Suprapubic skin (tissue), 3 donors: Measurements from ENCODE around the gene BRAT1.

ENCODE experiments used
- CTCF ChIP-seq, 2 donors: fragments of 200-600 bp in 1 of 2; fragments of 450-650 bp in 1 of 2; sonication (generic) in 1 of 2; IDR thresholded peaks; one replicate each; pipeline ENCODE4 v1.5.1; 2016 to 2019; ENCODE audit warnings: antibody characterized with exemption in 2 of 2, mild to moderate bottlenecking in 1 of 2, moderate library complexity in 1 of 2
- EP300 ChIP-seq: sonication (generic); formaldehyde crosslinking; IDR thresholded peaks from one replicate; pipeline ENCODE4 v1.6.1; 2017; ENCODE audit warnings: antibody characterized with exemption
- POLR2A ChIP-seq, 2 donors: fragments of 450-650 bp; IDR thresholded peaks; one replicate each; pipeline ENCODE4 v1.6.1; 2017; ENCODE audit warnings: antibody characterized with exemption in 2 of 2, mild to moderate bottlenecking in 2 of 2, moderate library complexity in 2 of 2

- TF ChIP-seq CTCF (IDR thresholded peaks at IDR 0.05) (no peak), EP300 (no peak), POLR2A (IDR thresholded peaks at IDR 0.05) (no peak)
Measured at GRCh38 chr7:2496375-2496774, 58.9 kb downstream of the BRAT1 start.
